Measurements from ENCODE around the gene NTSR1. TPM values are rescaled to one million over a fixed set of nuclear protein-coding genes. Genes with fewer than 3 reads are reported as not detected.

The NTSR1 gene
- total RNA-seq, 4 donors from 2014 or later = 1.5 to 23.9 (median 4.7) TPM

GRCh38 chr20:62772990-62773844 is 64.6 kb downstream of the NTSR1 start:
- Histone ChIP-seq H3K4me3 (no peak overlapping the region), H3K36me3 (no peaks in the 10 kb centered on the region), H3K4me1 (peaks cover 0 to 10% (median 2%) of the 10 kb centered on the region in 4 donors), H3K27ac (no peak overlapping the region), H3K9me3 (no peaks in the 10 kb centered on the region), H3K27me3 (peaks cover 5% of the 10 kb centered on the region)
- TF ChIP-seq CTCF (IDR thresholded peaks at IDR 0.05) (no peak), POLR2AphosphoS5 (IDR thresholded peaks at IDR 0.05) (no peak), POLR2A (IDR thresholded peaks at IDR 0.05) (no peak), EP300 (IDR thresholded peaks at IDR 0.05; ENCODE audit: low read depth) (no peak)
- intact Hi-C loops (cut with DNase I; ENCODE audit: low total_unique reads) = no loop called here
- 57% methylated on average over 19 of the region's 19 CpGs; no CpG with 5 or more reads in 1 of the 2 donors for WGBS, 2 donors (ENCODE audit: low coverage in 1 of 2)
- in situ Hi-C loops (cut with MboI; ENCODE audit: low pct_ligation_motif_present in 1 of 4, low pct_unique_long_range_greater_than_20kb in 1 of 4, low sequenced_read_pairs in 3 of 4) = no loop called here
- DNase-seq = no peak

- Histone ChIP-seq H3K4me3 (no peak overlapping the region), H3K4me1 (peaks cover 0 to 7% (median 2%) of the 10 kb centered on the region in 4 donors), H3K36me3 (no peaks in the 10 kb centered on the region), H3K9me3 (no peaks in the 10 kb centered on the region), H3K27me3 (peaks cover 5% of the 10 kb centered on the region), H3K27ac (no peak overlapping the region)
- in situ Hi-C loops (cut with MboI; ENCODE audit: low pct_ligation_motif_present in 1 of 4, low pct_unique_long_range_greater_than_20kb in 1 of 4, low sequenced_read_pairs in 3 of 4) = no loop called here
- 67 to 85% methylated on average over 3 to 29 of the region's 29 CpGs for WGBS, 2 donors (ENCODE audit: low coverage in 1 of 2)
- intact Hi-C loops (cut with DNase I; ENCODE audit: low total_unique reads) = no loop called here
- TF ChIP-seq CTCF (IDR thresholded peaks at IDR 0.05) (no peak), POLR2AphosphoS5 (IDR thresholded peaks at IDR 0.05) (no peak), POLR2A (IDR thresholded peaks at IDR 0.05) (no peak), EP300 (IDR thresholded peaks at IDR 0.05; ENCODE audit: low read depth) (no peak)
- DNase-seq = no peak
Measured at GRCh38 chr20:62773845-62774714, 65.4 kb downstream of the NTSR1 start.

DNA sequence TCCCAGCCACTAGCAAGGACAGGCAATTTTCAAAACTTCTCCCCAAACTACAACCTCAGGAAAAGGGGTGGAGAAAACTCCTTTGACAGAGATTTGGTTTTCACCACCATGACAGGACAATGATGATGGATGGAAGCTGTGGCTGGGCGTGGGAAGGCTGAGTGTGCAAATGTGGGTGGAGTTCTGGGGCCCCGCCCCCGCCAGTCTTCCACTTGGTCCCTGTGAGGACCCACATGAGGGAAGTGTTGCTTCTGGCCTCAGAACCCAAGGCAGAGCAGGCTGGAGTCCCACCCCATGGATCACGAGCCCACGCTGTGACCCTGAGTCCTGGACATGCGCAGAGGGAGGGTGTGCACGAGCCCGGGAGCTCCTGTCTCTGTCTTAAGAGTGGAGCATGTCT is 66.1 kb downstream of the NTSR1 start:
- intact Hi-C loops (cut with DNase I; ENCODE audit: low total_unique reads) = no loop called here
- in situ Hi-C loops (cut with MboI; ENCODE audit: low pct_ligation_motif_present in 1 of 4, low pct_unique_long_range_greater_than_20kb in 1 of 4, low sequenced_read_pairs in 3 of 4) = loop anchor here in 2 of 4 donors (25.0 kb wide), 2 partner anchors 87 to 112 kb away; no protein-coding TSS in a partner anchor
- H3K27me3 ChIP-seq = peaks cover 5% of the 10 kb centered on the region
- 80% methylated on average over 8 of the region's 8 CpGs; no CpG with 5 or more reads in 1 of the 2 donors for WGBS, 2 donors (ENCODE audit: low coverage in 1 of 2)
- H3K4me3 ChIP-seq = no peak overlapping the region
- no peaks in the 10 kb centered on the region for H3K9me3 ChIP-seq
- no peak for DNase-seq
- H3K4me1 ChIP-seq = peaks cover 0 to 7% (median 2%) of the 10 kb centered on the region in 4 donors
- H3K27ac ChIP-seq = no peak overlapping the region
- no peaks in the 10 kb centered on the region for H3K36me3 ChIP-seq
- TF ChIP-seq POLR2AphosphoS5 (IDR thresholded peaks at IDR 0.05) = no peak
- TF ChIP-seq CTCF (IDR thresholded peaks at IDR 0.05) = no peak
- no peak for TF ChIP-seq EP300 (IDR thresholded peaks at IDR 0.05; ENCODE audit: low read depth)
- TF ChIP-seq POLR2A (IDR thresholded peaks at IDR 0.05) = no peak

DNA sequence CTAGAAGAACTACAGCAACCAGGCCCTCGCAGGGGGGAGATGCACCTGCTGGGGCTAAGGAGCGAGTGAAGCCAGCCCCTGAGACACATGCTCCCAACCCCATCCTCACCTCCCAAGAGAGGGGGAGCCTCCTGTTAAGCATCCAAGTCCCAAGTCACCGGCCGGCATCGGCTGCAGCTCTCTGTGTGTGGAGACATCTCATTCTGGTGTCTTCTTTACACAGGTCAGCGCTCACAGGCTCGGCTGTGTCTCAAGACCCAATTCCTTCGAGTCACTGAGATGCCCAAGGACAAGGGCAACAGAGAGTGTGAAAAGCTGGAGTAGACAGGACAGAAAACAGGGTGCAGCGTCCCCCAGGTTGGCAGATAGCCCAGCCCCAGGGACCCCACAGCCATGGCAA is 66.6 kb downstream of the NTSR1 start:
- H3K4me1 ChIP-seq = peaks cover 0 to 7% (median 2%) of the 10 kb centered on the region in 4 donors
- no peak overlapping the region for H3K4me3 ChIP-seq
- in situ Hi-C loops (cut with MboI; ENCODE audit: low pct_ligation_motif_present in 1 of 4, low pct_unique_long_range_greater_than_20kb in 1 of 4, low sequenced_read_pairs in 3 of 4) = loop anchor here in 2 of 4 donors (25.0 kb wide), 2 partner anchors 88 to 113 kb away; no protein-coding TSS in a partner anchor
- H3K27me3 ChIP-seq = peaks cover 8% of the 10 kb centered on the region
- H3K9me3 ChIP-seq = no peaks in the 10 kb centered on the region
- H3K27ac ChIP-seq = no peak overlapping the region
- no peak for DNase-seq
- intact Hi-C loops (cut with DNase I; ENCODE audit: low total_unique reads) = no loop called here
- 90% methylated on average over 9 of the region's 9 CpGs; no CpG with 5 or more reads in 1 of the 2 donors for WGBS, 2 donors (ENCODE audit: low coverage in 1 of 2)
- H3K36me3 ChIP-seq = no peaks in the 10 kb centered on the region
- TF ChIP-seq EP300 (IDR thresholded peaks at IDR 0.05; ENCODE audit: low read depth) = no peak
- no peak for TF ChIP-seq CTCF (IDR thresholded peaks at IDR 0.05)
- no peak for TF ChIP-seq POLR2AphosphoS5 (IDR thresholded peaks at IDR 0.05)
- TF ChIP-seq POLR2A (IDR thresholded peaks at IDR 0.05) = no peak
